B cell (primary cell): ENCODE measurements around the gene TRIM9. TPM values are rescaled to one million over a fixed set of nuclear protein-coding genes. Genes with fewer than 3 reads are reported as not detected.

ENCODE experiments used
- ATAC-seq: fragments of 200-7000 bp; cut with Tn5 transposase; one replicate; pipeline ENCODE4 v1.10.0; 2021; ENCODE audit warnings: low read depth, mild to moderate bottlenecking, moderate number of reproducible peaks, moderate library complexity
- CTCF ChIA-PET: fragments of 350-600 bp; sonication (Branson Sonifier 250); formaldehyde crosslinking; loops from one replicate; lab custom pipeline; 2021; ENCODE audit warnings: antibody characterized with exemption, inconsistent platforms; lab: Charles Lee
- POLR2A ChIA-PET: fragments of 350-600 bp; sonication (Branson Sonifier 250); formaldehyde crosslinking; loops from one replicate; lab custom pipeline; 2021; ENCODE audit warnings: antibody characterized with exemption; lab: Charles Lee
- DNase-seq: peaks from one replicate; pipeline ENCODE4 v3.0.0; 2013
- H2AFZ ChIP-seq: 2 replicates; pipeline ENCODE4 v1.6.1; 2012; ENCODE audit warnings: mild to moderate bottlenecking, low read depth, low read length; ENCODE audit not compliant: insufficient read depth, poor library complexity, severe bottlenecking
- H3K27ac ChIP-seq, 2 donors: 1 replicate in 1 of 2; 2 replicates in 1 of 2; pipeline ENCODE4 v1.5.1; 2012 to 2013; ENCODE audit warnings: low read length in 2 of 2, mild to moderate bottlenecking in 2 of 2, moderate library complexity in 1 of 2
- H3K27me3 ChIP-seq, 4 experiments: fragments of 200-600 bp in 1 of 4; sonication (generic) in 1 of 4; replicated peaks in 1 of 4; 1 replicate in 2 of 4; 2 replicates in 2 of 4; pipeline versions ENCODE4 v1.6.1 to v1.7.0; 2013 to 2016; ENCODE audit warnings: low read length in 3 of 4, mild to moderate bottlenecking in 2 of 4, mixed read lengths in 1 of 4, moderate library complexity in 1 of 4; ENCODE audit not compliant: insufficient read depth in 4 of 4, control insufficient read depth in 3 of 4; ENCODE audit errors: control extremely low read depth in 1 of 4
- H3K36me3 ChIP-seq, 2 experiments: replicated peaks in 1 of 2; 1 replicate in 1 of 2; 2 replicates in 1 of 2; pipeline versions ENCODE4 v1.6.1 to v1.7.1; 2013; ENCODE audit warnings: low read length in 1 of 2; ENCODE audit not compliant: insufficient read depth in 2 of 2, control insufficient read depth in 1 of 2; ENCODE audit errors: control extremely low read depth in 1 of 2, extremely low read depth in 1 of 2
- H3K4me1 ChIP-seq, 2 donors: fragments of 200-600 bp in 1 of 2; sonication (generic) in 1 of 2; 1 replicate in 1 of 2; 2 replicates in 1 of 2; pipeline versions ENCODE4 v1.5.1 to v1.6.1; 2013 to 2017; ENCODE audit warnings: low read length in 2 of 2; ENCODE audit not compliant: control insufficient read depth in 2 of 2, insufficient read depth in 2 of 2
- H3K4me2 ChIP-seq: replicated peaks from 2 replicates; pipeline ENCODE3; 2012; ENCODE audit warnings: mild to moderate bottlenecking, low read depth, low read length; ENCODE audit not compliant: poor library complexity, severe bottlenecking
- H3K4me3 ChIP-seq, 5 experiments: fragments of 200-600 bp in 1 of 5; sonication (generic) in 1 of 5; 1 replicate in 3 of 5; 2 replicates in 2 of 5; pipeline versions ENCODE4 v1.5.1 to v1.7.0; 2011 to 2016; ENCODE audit warnings: low read length in 4 of 5, mild to moderate bottlenecking in 4 of 5, low read depth in 2 of 5, control low read depth in 1 of 5, moderate library complexity in 1 of 5; ENCODE audit not compliant: insufficient read depth in 1 of 5; ENCODE audit errors: control extremely low read depth in 1 of 5, extremely low read depth in 1 of 5
- H3K79me2 ChIP-seq: fragments of 200-600 bp; sonication (generic); one replicate; pipeline ENCODE4 v1.6.0; 2016; ENCODE audit warnings: low read length; ENCODE audit not compliant: control insufficient read depth, insufficient read depth
- H3K9ac ChIP-seq: fragments of 200-600 bp; sonication (generic); 2 replicates; pipeline ENCODE4 v1.6.1; 2017; ENCODE audit warnings: mild to moderate bottlenecking, low read length, moderate library complexity
- H3K9me3 ChIP-seq, 3 donors: one replicate each; pipeline versions ENCODE4 v1.6.1 to v1.7.1; 2013; ENCODE audit warnings: low read length in 2 of 3; ENCODE audit not compliant: control insufficient read depth in 2 of 3, insufficient read depth in 1 of 3; ENCODE audit errors: control extremely low read depth in 1 of 3
- H4K20me1 ChIP-seq: 2 replicates; pipeline ENCODE4 v1.6.0; 2012; ENCODE audit warnings: mild to moderate bottlenecking, low read length; ENCODE audit not compliant: insufficient read depth, control insufficient read depth, poor library complexity, severe bottlenecking
- H3K27ac Mint-ChIP-seq: one replicate; pipeline ENCODE4 v1.8.0; 2021; ENCODE audit warnings: mixed read lengths
- H3K27me3 Mint-ChIP-seq: one replicate; pipeline ENCODE4 v1.8.0; 2021; ENCODE audit warnings: mixed read lengths
- H3K4me1 Mint-ChIP-seq: one replicate; pipeline ENCODE4 v1.8.0; 2021; ENCODE audit warnings: mixed read lengths
- H3K4me3 Mint-ChIP-seq: one replicate; pipeline ENCODE4 v1.8.0; 2021; ENCODE audit warnings: mixed read lengths
- H3K9me3 Mint-ChIP-seq: one replicate; pipeline ENCODE4 v1.8.0; 2022; ENCODE audit warnings: mixed read lengths; ENCODE audit not compliant: insufficient read depth
- EZH2 ChIP-seq: IDR thresholded peaks from 2 replicates; pipeline ENCODE4 v1.6.1; 2012; ENCODE audit warnings: borderline replicate concordance, low read depth, mild to moderate bottlenecking, moderate library complexity, low read length; ENCODE audit not compliant: insufficient read depth, poor library complexity, severe bottlenecking
- WGBS: methylation state at CpG from one replicate; pipeline ENCODE4 v1.1.5; 2013; ENCODE audit warnings: missing lambda C conversion rate; ENCODE audit not compliant: insufficient coverage; 5-methylcytosine and 5-hydroxymethylcytosine counted together
- intact Hi-C: fragments of 100-400 bp; cut with micrococcal nuclease; formaldehyde crosslinking; loops from one replicate; pipeline ENCODE4 v1.10.0; 2022
- polyA plus RNA-seq: library from polyadenylated mRNA; depleted of rRNA; stranded (reverse); fragments of >200 nt; gene quantifications from 2 replicates; pipeline ENCODE4 v1.2.3, GENCODE V29; 2012
- total RNA-seq, 2 donors: library from RNA; stranded (reverse); fragments of 120-200 nt in 1 of 2; gene quantifications; 1 replicate in 1 of 2; 2 replicates in 1 of 2; pipeline versions ENCODE4 v1.2.3 to v1.2.4, GENCODE V29; 2013 to 2022
- TF ChIP-seq, protein P1 (sequence below): fragments of 200-600 bp; IDR thresholded peaks from one replicate; pipeline ENCODE4 v1.8.0; 2022; ENCODE audit warnings: antibody characterized with exemption, mild to moderate bottlenecking

Gene TRIM9
- total and polyA plus RNA-seq, 2 donors (not counting 1 experiment from before 2014, with no cell fraction given): 0.24 to 0.32 TPM

GRCh38 chr14:51124029-51124428 lies 29.1 kb upstream of the TRIM9 start:
- intact Hi-C loops: no loop called here
- no peaks in the 10 kb centered on the region for H3K4me1 ChIP-seq
- no peaks in the 10 kb centered on the region for H3K9me3 Mint-ChIP-seq
- no peaks in the 10 kb centered on the region for H3K9me3 ChIP-seq
- no peaks in the 10 kb centered on the region for H3K4me1 Mint-ChIP-seq
- no peak overlapping the region for H3K9ac ChIP-seq
- no peak overlapping the region for H2AFZ ChIP-seq
- H3K4me2 ChIP-seq: no peak overlapping the region
- H3K36me3 ChIP-seq: no peaks in the 10 kb centered on the region
- no CpG with 5 or more reads among the region's 5 CpGs for WGBS
- DNase-seq (no peak), ATAC-seq (no peak)
- H3K4me3 ChIP-seq: no peak overlapping the region
- no peak overlapping the region for H3K4me3 Mint-ChIP-seq
- CTCF ChIA-PET: no interaction called here
- no peak overlapping the region for H3K27ac ChIP-seq
- no peaks in the 10 kb centered on the region for H3K27me3 ChIP-seq
- peaks cover 7% of the 10 kb centered on the region for H3K27me3 Mint-ChIP-seq
- POLR2A ChIA-PET: no interaction called here
- H3K27ac Mint-ChIP-seq: no peak overlapping the region
- TF ChIP-seq, protein P1, sequence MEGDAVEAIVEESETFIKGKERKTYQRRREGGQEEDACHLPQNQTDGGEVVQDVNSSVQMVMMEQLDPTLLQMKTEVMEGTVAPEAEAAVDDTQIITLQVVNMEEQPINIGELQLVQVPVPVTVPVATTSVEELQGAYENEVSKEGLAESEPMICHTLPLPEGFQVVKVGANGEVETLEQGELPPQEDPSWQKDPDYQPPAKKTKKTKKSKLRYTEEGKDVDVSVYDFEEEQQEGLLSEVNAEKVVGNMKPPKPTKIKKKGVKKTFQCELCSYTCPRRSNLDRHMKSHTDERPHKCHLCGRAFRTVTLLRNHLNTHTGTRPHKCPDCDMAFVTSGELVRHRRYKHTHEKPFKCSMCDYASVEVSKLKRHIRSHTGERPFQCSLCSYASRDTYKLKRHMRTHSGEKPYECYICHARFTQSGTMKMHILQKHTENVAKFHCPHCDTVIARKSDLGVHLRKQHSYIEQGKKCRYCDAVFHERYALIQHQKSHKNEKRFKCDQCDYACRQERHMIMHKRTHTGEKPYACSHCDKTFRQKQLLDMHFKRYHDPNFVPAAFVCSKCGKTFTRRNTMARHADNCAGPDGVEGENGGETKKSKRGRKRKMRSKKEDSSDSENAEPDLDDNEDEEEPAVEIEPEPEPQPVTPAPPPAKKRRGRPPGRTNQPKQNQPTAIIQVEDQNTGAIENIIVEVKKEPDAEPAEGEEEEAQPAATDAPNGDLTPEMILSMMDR: no peak
- no peak for TF ChIP-seq EZH2
- no peaks in the 10 kb centered on the region for H3K79me2 ChIP-seq
- no peaks in the 10 kb centered on the region for H4K20me1 ChIP-seq

DNA sequence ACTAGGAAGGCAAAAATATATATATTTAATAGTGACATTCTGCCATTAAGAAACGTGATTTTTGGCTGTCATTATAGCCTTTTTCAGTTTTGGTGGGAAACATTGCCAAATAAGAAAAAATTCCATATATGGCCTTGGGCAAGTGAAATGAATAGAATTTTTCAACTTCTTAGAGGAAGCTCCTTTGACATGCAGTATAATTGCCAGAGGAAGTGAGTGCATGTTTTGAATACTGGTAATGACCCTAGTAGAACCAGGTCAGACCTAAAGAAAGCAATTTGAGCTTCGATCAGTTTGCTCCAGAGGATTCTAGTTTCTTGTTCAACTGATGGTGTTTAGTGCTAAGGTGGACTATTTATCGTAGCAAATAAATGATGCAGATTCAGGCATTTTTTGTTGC lies 26.2 kb upstream of the TRIM9 start:
- H3K27ac ChIP-seq: no peak overlapping the region
- H2AFZ ChIP-seq: no peak overlapping the region
- CTCF ChIA-PET: no interaction called here
- no peaks in the 10 kb centered on the region for H4K20me1 ChIP-seq
- POLR2A ChIA-PET: no interaction called here
- no peak overlapping the region for H3K9ac ChIP-seq
- H3K4me2 ChIP-seq: no peak overlapping the region
- TF ChIP-seq, protein P1: no peak
- TF ChIP-seq EZH2: no peak
- H3K27me3 Mint-ChIP-seq: no peaks in the 10 kb centered on the region
- intact Hi-C loops: no loop called here
- H3K4me1 ChIP-seq: no peaks in the 10 kb centered on the region
- DNase-seq (no peak), ATAC-seq (no peak)
- no peak overlapping the region for H3K27ac Mint-ChIP-seq
- 22% methylated on average over 1 of the region's 3 CpGs for WGBS
- no peaks in the 10 kb centered on the region for H3K79me2 ChIP-seq
- no peaks in the 10 kb centered on the region for H3K36me3 ChIP-seq
- H3K4me1 Mint-ChIP-seq: no peaks in the 10 kb centered on the region
- H3K4me3 Mint-ChIP-seq: no peak overlapping the region
- no peaks in the 10 kb centered on the region for H3K9me3 ChIP-seq
- no peak overlapping the region for H3K4me3 ChIP-seq
- no peaks in the 10 kb centered on the region for H3K9me3 Mint-ChIP-seq
- no peaks in the 10 kb centered on the region for H3K27me3 ChIP-seq
